ENCODE data around the gene EED. TPM values are rescaled to one million over a fixed set of nuclear protein-coding genes. Genes with fewer than 3 reads are reported as not detected.

EED gene
- total RNA-seq, 2 experiments from 2014 or later: 32.1 to 35.4 TPM

DNA sequence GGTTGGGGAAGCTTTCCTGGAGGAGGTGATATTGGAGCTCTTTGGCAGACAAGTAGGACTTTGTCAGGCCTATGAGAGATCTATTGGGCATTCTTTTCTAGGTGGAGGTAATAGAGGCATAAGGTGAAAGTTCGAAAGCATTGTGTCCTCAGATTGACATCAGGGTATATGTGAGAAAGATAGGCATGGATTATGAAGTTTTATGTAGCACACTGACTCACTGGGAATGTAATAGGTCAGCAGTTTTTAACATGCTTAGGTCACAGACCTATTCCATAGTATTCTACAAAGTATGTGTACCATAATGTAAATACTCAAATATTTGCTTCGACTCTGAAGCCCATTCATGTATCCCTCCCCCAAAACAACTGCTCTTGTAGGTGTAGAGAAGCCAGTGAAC lies 69.2 kb downstream of the EED start:
- ATAC-seq (ENCODE audit: poor library complexity) (no peak), DNase-seq (no peak)
- H3K27me3 ChIP-seq (ENCODE audit: control insufficient read depth in 1 of 2, insufficient read depth in 2 of 2, low read length in 2 of 2): no peaks in the 10 kb centered on the region
- ChIA-PET POLR2A (no interaction called here), CTCF (no interaction called here)
- H3K9me3 Mint-ChIP-seq: no peaks in the 10 kb centered on the region
- H3K4me1 Mint-ChIP-seq (ENCODE audit: low read depth): peaks cover 46% of the 10 kb centered on the region
- no peaks in the 10 kb centered on the region for H3K27me3 Mint-ChIP-seq
- no peak overlapping the region for H3K4me3 Mint-ChIP-seq
- peaks cover 81% of the 10 kb centered on the region for H3K36me3 Mint-ChIP-seq (ENCODE audit: low read depth)
- H3K27ac ChIP-seq (ENCODE audit: low read depth in 1 of 2, low read length in 2 of 2): no peak overlapping the region
- H3K36me3 ChIP-seq (ENCODE audit: insufficient read depth, low read length): peaks cover 25% of the 10 kb centered on the region
- H3K27ac Mint-ChIP-seq: no peak overlapping the region
- no peaks in the 10 kb centered on the region for H3K9me3 ChIP-seq (ENCODE audit: control insufficient read depth in 1 of 2, insufficient read depth in 1 of 2, low read length in 2 of 2)
- no peaks in the 10 kb centered on the region for H3K4me1 ChIP-seq (ENCODE audit: insufficient read depth, low read length)
- intact Hi-C loops (cut with DNase I, micrococcal nuclease): no loop called here
- TF ChIP-seq CTCF (IDR thresholded peaks at IDR 0.05): no peak
- H3K4me3 ChIP-seq (ENCODE audit: low read length): no peak overlapping the region

DNA sequence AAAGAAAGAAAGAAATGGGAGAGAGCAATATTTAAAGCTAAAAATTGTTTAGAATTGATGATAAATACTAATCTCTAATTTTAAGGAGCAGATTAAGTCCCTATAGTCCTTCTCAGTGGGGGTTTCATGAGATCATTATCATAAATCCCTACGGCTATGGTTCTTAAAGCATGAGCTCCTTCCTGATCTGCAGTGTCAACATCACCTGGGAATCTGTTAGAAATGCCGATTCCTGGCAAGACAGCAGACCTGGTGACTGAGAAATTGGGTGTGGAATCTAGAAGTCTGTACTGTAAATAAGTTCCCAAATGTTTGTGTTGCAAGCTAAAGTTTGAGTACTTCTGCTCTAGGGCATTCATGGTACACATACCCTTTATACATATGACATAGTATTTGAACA lies 70.1 kb downstream of the EED start:
- Mint-ChIP-seq H3K36me3 (ENCODE audit: low read depth) (peaks cover 81% of the 10 kb centered on the region), H3K4me3 (no peak overlapping the region), H3K27ac (no peak overlapping the region), H3K27me3 (no peaks in the 10 kb centered on the region), H3K9me3 (no peaks in the 10 kb centered on the region), H3K4me1 (ENCODE audit: low read depth) (peaks cover 37% of the 10 kb centered on the region)
- ChIA-PET CTCF (no interaction called here), POLR2A (no interaction called here)
- no peak for DNase-seq
- Histone ChIP-seq H3K36me3 (ENCODE audit: insufficient read depth, low read length) (peaks cover 30% of the 10 kb centered on the region), H3K4me3 (ENCODE audit: low read length) (no peak overlapping the region), H3K4me1 (ENCODE audit: insufficient read depth, low read length) (no peaks in the 10 kb centered on the region), H3K9me3 (ENCODE audit: control insufficient read depth in 1 of 2, insufficient read depth in 1 of 2, low read length in 2 of 2) (no peaks in the 10 kb centered on the region), H3K27ac (ENCODE audit: low read depth in 1 of 2, low read length in 2 of 2) (no peak overlapping the region), H3K27me3 (ENCODE audit: control insufficient read depth in 1 of 2, insufficient read depth in 2 of 2, low read length in 2 of 2) (no peaks in the 10 kb centered on the region)
- intact Hi-C loops (cut with DNase I, micrococcal nuclease): no loop called here
- ATAC-seq (ENCODE audit: poor library complexity): no peak
- no peak for TF ChIP-seq CTCF (IDR thresholded peaks at IDR 0.05)

Other genes with a start within 250 kb of the EED start
- 10 to 100 TPM; 73.3 to 77.3 TPM for gene PICALM, start 175.7 kb upstream of the EED start, total RNA-seq
- gene HIKESHI, start 57.5 kb downstream of the EED start, total RNA-seq: 1 to 10 TPM; 6.3 to 6.6 TPM
- gene CCDC81, start 130.1 kb downstream of the EED start, total RNA-seq: under 1 TPM; 0.27 to 0.47 TPM